ENCODE data around the gene NEURL4. TPM values are rescaled to one million over a fixed set of nuclear protein-coding genes. Genes with fewer than 3 reads are reported as not detected.
A peak's percentile ranks its signal among the peaks of the same experiment; 100 is the strongest.

Gene NEURL4
- polyA plus RNA-seq, 1 donor, result 34.5 TPM

DNA sequence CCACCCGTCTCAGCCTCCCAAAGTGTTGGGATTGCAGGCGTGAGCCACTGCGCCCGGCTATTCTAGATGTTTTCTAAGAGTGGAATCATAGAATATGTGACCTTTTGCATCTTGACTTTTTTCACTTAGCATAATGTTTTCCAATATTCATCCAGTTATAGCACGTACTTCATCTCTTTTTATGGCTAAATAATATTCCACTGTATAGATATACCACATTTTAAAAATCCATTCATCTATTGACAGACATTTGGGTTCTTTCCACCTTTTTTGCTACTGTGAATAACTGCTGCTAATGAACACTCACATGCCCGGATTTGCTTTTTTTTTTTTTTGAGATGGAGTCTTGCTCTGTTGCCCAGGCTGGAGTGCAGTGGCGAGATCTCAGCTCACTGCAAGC, 25.0 kb downstream of the NEURL4 start:
- no peak for DNase-seq

DNA sequence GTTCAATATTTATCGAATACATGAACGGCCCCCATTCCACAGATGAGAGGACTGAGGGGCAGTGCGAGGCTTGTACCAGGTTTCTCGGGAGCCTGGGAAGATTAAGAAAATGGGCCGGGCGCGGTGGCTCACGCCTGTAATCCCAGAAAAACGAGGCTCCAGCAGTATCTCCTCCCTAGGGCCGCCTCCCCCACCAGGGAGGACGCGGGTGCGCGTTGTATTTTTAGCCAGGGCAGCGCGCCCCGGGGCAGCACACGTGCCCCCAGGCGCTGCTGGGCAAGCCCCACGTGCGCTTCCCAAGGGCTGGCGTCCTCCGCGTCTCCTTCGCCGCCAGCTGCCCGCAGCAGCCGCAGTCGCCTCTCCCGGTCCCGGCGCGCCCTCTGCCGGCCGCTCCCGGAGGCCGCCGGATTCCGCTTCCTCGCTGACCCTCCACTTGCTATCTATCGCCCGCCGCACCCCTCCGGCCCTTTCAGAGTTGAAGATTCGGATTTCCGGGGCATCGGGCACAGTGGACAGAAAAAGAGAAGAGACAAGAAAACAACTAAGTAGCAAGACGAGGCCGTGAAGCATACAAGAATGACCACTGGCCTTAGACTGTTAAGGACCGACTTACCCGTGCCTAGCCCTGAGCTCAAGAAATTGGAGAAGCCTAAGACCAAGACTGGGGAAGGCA, 32.8 kb downstream of the NEURL4 start:
- DNase-seq, result peak; percentile 74

DNA sequence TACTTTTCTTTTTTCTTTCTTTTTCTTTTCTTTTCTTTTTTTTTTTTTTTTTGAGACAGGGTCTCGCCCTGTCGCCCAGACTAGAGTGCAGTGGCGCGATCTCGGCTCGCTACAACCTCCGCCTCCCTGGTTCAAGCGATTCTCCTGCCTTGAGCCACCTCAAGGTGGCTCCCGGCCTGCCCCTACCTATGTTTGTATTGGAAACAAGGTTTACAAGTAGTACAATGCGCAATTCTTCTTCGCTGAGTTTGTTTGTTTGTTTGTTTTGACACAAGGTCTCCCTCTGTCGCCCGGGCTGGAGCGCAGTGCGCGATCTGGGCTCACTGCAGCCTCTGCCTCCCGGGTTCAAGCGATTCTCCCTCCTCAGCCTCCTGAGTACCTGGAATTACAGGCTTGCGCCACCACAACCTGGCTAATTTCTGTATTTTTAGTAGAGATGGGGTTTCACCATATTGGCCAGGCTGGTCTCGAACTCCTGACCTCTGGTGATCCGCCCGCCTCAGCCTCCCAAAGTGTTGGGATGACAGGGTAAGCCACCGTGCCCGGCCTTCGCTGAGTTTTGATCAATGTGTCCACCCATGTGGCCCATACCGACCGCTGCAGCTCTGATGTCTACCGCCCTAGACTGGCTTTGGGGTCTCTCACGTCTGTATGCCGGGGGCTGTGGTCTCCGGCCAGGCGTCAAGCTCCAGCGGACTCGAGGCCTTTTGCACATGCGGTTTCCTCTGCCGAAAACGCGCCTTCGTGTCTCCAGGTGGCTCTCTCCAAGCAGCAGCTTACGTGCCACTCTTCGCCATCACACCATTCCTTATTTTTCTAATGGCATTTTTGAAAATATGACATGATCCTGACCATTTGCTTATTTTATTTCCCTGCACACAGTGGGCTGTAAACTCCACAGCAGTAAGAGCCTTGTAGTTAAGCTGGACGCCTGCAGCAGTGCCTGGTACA, 33.6 kb downstream of the NEURL4 start:
- DNase-seq, result no peak

DNA sequence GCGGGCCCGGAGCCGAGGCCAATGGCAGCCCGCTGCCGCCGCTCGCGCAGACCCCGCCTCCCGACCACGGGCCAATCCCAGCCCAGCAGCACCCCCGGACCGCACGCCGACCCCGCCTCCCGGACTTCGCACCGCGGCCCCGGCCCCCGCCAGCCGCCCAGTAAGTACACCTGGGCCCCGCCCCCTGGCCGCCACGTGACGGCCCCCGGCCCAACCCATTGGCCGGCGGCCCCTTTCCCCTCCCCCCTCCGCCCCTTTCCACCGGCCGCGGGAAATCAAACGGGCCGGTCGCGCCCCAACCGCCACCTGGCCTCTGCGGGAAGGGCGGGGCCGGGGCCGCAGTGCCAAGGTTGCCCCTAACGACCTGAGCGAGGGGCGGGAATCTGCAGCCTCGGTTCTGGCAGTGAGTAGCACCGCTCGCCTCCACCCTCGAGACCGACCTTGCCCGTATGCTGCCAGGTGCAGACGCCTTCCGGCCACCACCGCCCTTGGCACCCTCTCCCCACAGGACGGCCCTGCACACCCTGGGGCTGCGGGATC, 34.5 kb downstream of the NEURL4 start, which contains the start of gene YBX2:
Gene YBX2, minus strand, starts transcription at position 26 of the 540 bp plus-strand sequence. CDS start 139 bp downstream, outside the sequence.
- no peak for DNase-seq

- no peak for DNase-seq
These were observed 35.1 kb downstream of the NEURL4 start for GRCh38 chr17:7293816-7294613.

GRCh38 chr17:7293159-7293558, 36.0 kb downstream of the NEURL4 start:
- DNase-seq, result no peak

DNA sequence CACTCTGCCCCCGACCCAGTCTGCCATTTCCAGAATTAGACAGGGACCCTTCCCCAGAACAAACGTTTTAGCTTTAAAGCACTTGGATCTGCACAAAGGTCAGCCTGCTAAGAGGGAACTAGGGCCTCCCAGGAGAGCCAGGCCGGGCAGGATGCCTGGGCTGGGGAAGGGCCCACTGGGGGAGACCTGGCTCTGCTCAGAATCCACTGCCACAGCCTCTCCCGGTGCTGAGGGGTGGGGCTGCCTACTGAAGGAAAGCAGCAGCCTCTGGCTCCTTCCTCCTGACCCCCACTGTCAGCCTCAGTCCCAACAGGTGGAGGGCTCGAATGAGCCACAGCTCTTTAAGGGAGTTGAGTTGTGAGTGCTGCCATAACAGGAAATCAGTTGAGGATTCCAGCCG, 36.4 kb downstream of the NEURL4 start:
- DNase-seq, result no peak

DNA sequence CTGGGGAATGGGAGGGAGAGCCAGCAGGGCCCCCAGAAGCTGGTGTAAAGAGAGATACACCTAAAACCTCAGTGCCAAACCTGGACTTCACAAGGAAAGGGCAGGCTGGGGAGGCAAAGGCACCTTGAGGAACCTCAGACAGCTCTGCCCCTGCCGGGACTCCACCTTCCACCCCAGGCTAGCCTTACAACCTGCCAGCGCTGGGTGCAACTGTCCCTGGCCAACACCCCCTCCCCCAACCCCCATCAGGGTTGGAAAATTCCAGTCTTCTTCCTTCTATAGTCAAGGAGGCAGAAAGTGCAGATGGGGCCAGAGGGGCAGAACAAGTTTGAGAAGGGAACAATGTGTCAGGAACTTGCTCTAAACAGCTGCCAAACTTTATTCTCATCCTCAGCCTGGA, 36.9 kb downstream of the NEURL4 start:
- no peak for DNase-seq

- DNase-seq, result no peak
These were observed 38.5 kb downstream of the NEURL4 start for GRCh38 chr17:7290685-7291084.

DNA sequence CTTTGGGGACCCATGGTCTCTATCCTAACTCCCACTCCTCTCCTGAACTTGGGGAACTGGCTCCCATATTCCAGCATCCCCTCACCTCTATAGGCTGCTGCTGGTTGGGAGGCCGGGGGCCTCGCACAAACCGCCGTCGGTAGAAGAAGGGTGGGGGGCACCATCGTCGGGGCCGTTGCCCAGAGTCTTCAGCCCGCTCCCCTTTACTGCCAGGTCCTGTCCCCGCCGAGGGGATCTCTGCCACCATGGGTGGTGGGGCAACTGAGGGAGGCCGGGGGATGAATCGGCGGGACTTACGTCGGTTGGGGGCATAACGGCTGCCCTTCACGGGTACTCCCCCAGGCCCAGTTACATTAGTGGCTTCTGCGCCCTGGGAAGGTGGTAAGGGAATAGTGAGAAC, 39.0 kb downstream of the NEURL4 start:
- no peak for DNase-seq

DNA sequence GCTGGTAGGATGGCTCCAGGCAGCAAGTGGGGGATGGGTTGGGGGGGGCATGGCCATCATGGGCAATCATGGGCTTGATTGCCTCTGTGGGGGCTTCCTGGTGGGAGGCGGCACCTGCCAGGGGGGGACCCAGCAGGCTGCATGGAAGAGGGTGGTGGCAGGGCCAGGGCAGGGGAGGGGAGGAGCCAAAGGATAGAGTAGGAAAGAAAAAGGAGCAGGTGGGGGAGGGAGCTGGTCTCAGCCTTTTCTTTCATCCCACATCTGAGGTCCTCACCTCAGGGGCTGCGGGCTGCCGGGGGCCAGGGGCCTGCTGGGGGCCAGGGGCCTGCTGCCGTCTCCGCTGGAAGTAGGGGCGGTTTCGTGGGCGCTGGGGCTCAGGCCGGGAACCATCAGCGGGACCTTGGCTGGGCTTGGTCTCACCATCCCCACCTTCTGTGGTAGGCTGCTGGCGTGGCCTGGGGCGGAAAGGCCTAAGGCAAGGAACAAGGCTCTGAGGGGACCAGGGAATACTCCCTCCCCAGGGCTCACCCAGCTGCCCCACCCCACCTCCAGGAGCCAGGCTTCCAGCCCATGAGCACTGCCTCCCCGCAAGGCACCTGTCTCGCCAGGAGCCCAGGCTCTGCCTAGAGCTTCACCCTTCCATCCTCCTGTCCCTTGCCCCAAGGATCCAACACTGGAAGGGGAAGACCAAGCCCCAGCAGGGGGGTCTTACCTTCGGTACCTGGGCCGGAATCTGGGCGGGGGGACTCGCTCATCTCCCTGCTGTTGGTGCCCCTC, 39.7 kb downstream of the NEURL4 start:
- DNase-seq, result no peak

- no peak for DNase-seq
These were observed 43.5 kb downstream of the NEURL4 start for GRCh38 chr17:7285679-7286078.

DNA sequence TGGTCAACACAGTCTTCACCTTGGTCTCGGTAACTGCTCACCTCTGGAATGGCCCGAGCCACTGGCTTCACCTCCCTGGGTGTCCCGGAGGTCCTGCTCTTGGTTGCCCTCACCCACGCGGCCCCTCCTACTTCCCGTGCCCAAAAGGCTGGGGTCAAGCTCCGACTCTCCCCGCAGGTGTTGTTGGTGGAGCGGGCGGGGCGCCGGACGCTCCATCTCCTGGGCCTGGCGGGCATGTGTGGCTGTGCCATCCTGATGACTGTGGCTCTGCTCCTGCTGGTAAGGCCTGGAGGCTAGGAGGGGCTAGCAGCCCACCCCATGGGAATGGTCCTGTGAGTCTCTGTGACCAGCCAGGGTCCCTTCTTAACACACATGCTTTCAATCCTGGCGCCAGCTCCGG, 44.2 kb downstream of the NEURL4 start:
- no peak for DNase-seq

- no peak for DNase-seq
These were observed 45.5 kb downstream of the NEURL4 start for GRCh38 chr17:7283471-7284216.

DNA sequence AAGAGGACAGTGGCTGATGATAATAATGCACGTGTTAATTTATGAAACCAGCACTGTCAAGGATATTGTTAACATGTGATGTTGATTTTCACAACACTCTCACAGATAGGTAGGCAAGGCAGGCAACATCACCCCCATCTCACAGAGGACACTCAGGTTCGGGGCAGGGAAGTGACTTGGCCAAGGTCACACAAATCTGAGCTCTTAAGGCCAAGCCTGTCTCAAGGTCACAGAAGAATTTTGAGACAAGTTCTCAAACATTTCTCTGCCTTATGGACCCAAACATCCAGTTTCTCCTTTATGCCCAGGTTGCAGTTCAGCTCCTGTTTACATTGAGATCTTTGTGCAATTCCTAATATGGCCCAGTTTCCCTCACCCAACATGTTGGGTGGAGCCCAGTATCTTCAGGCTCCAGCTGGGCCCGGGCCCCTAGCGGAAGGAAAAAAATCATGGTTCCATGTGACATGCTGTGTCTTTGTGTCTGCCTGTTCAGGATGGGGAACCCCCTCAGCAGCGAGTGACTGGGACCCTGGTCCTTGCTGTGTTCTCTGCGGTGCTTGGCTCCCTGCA, 46.3 kb downstream of the NEURL4 start:
- DNase-seq, result no peak

DNA sequence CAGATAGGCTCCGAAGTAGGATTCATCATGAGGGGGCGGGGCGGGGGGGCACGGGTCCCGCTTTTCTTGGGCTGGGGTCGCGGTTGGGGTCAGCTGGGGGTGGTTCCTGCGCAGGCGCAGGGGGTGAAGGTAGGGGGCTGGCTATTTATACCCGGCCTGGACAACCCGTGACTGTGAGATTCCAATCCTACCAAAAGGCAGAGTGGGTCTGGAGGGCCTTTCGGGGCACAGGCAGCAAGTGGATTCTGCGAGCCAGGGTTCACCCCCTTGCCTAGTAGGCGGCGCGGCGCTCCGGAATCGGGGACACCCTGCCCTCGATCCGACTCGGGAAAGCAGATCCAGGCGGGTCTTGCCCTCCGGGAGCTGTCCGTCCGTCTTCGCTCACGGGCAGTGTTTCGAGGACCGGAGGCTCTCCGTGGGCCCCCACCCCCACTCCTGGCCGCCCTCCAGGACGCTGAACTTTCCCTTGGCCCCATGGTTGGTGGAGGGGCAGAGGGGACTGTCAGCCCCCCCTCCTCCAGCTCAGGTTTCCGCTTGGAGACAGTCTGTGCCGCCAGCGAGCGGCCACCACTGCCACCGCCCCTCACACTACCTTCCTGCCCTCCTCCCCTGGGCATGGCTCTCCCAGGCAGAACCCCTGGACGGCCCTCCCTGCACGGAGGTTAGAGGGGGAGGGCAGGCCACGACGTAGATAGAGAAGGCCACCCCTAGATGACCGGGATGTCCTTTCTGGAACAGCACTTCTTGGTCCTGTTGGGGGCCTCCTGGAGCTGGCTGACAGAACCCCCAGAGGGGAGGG, 47.0 kb downstream of the NEURL4 start:
- peak; percentile 53 for DNase-seq

DNA sequence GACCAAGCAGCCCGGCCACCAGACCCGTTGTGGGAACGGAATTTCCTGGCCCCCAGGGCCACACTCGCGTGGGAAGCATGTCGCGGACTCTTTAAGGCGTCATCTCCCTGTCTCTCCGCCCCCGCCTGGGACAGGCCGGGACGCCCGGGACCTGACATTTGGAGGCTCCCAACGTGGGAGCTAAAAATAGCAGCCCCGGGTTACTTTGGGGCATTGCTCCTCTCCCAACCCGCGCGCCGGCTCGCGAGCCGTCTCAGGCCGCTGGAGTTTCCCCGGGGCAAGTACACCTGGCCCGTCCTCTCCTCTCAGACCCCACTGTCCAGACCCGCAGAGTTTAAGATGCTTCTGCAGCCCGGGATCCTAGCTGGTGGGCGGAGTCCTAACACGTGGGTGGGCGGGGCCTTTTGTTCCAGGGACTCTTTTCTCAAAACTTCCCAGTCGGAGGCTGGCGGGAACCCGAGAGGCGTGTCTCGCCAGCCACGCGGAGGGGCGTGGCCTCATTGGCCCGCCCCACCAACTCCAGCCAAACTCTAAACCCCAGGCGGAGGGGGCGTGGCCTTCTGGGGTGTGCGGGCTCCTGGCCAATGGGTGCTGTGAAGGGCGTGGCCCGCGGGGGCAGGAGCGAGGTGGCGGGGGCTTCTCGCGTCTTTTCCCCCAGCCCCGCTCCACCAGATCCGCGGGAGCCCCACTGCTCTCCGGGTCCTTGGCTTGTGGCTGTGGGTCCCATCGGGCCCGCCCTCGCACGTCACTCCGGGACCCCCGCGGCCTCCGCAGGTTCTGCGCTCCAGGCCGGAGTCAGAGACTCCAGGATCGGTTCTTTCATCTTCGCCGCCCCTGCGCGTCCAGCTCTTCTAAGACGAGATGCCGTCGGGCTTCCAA, 47.8 kb downstream of the NEURL4 start, which contains the start of gene SLC2A4:
Gene SLC2A4, plus strand, starts transcription at position 645 of the 879 bp plus-strand sequence. Its CDS starts 217 bp downstream, at position 862.
- DNase-seq, result peak; percentile 97

DNA sequence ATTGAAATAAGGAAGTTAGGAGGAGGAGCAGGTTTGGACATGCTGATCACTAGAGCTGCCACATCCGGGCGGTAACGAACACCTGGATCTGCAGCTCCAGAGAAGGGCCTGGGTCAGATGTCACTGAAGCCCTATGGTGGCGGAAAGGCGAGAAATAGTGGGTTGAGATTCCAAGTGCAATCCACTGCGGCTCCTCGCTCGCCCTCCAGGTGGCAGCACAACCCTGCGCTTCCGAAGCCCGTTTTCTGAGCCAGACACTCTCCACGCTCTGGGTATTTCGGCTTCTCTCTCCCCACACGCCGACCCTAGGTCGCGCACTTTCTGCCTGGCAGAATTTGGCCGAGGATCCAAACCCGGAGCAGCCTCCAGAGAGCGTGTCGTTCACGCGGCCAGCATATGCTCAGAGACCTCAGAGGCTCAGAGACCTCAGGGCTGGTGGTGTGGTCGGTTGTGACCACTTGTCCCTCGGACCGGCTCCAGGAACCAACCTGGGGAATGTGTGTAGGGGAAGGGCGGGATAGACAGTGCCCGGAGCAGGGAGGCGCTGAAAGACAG, 48.5 kb downstream of the NEURL4 start:
- peak; percentile 80 for DNase-seq
